HCT116 (cell line): Measurements from ENCODE around the gene C15orf39. TPM values are rescaled to one million over a fixed set of nuclear protein-coding genes. Genes with fewer than 3 reads are reported as not detected.
A peak's percentile ranks its signal among the peaks of the same experiment; 100 is the strongest.

ENCODE experiments used
- ATAC-seq: fragments of 200-7000 bp; cut with Tn5 transposase; 2 replicates; pipeline ENCODE4 v1.9.1; 2020; ENCODE audit warnings: mild to moderate bottlenecking, moderate library complexity
- BruUV-seq: library from RNA; stranded (reverse); fragments of 400-500 nt; replicated peaks from 2 replicates; lab custom pipeline; 2021; lab: Mats Ljungman, UMichigan
- CTCF ChIA-PET: fragments of 300-600 bp; sonication (Branson Sonifier 250); formaldehyde crosslinking; loops from one replicate; lab custom pipeline; 2021; ENCODE audit warnings: antibody characterized with exemption; lab: Charles Lee
- POLR2A ChIA-PET: fragments of 300-600, 350-600 bp; sonication (Branson Sonifier 250); formaldehyde crosslinking; loops from one replicate; lab custom pipeline; 2021; ENCODE audit warnings: antibody characterized with exemption; lab: Charles Lee
- RAD21 ChIA-PET, 2 experiments: fragments of 300-600 bp; sonication (Branson Sonifier 250); formaldehyde crosslinking; loops; one replicate each; lab custom pipeline; 2023; ENCODE audit warnings: low total read pairs in 2 of 2; ENCODE audit not compliant: uncharacterized antibody in 2 of 2, unreplicated experiment in 2 of 2, low non-redundant PET in 1 of 2; lab: Charles Lee
- DNase-seq: peaks from one replicate; pipeline ENCODE4 v3.0.0-alpha.2; 2010; ENCODE audit warnings: low read depth, low spot score
- H2AFZ ChIP-seq: fragments of 200-600 bp; shearing (Covaris generic), sonication (generic); 2 replicates; pipeline ENCODE4 v1.6.1; 2017; ENCODE audit warnings: low read depth, mixed run types, mixed read lengths, antibody characterized with exemption, low read length; ENCODE audit not compliant: poor library complexity, severe bottlenecking
- H3K27ac ChIP-seq: 2 replicates; pipeline ENCODE4 v1.5.1; 2012; ENCODE audit warnings: low read depth, low read length
- H3K27me3 ChIP-seq: fragments of 200-600 bp; sonication (generic); 2 replicates; pipeline ENCODE4 v1.6.1; 2016; ENCODE audit warnings: mixed run types, low read length, mixed read lengths; ENCODE audit not compliant: insufficient read depth
- H3K36me3 ChIP-seq, 2 experiments: fragments of 200-500 bp in 1 of 2; fragments of 200-600 bp in 1 of 2; sonication (Bioruptor generic) in 1 of 2; sonication (generic) in 1 of 2; 2 replicates each; pipeline versions ENCODE4 v1.5.1 to v1.6.1; 2014 to 2016; ENCODE audit warnings: low read length in 2 of 2, inconsistent platforms in 1 of 2, mixed read lengths in 1 of 2, mixed run types in 1 of 2; ENCODE audit not compliant: insufficient read depth in 2 of 2, control insufficient read depth in 1 of 2
- H3K4me1 ChIP-seq, 2 experiments: fragments of 200-600 bp in 1 of 2; sonication (generic) in 1 of 2; 2 replicates each; pipeline versions ENCODE4 v1.5.1 to v1.6.1; 2012 to 2017; ENCODE audit warnings: low read length in 2 of 2, inconsistent platforms in 1 of 2, mild to moderate bottlenecking in 1 of 2, mixed read lengths in 1 of 2, mixed run types in 1 of 2, moderate library complexity in 1 of 2; ENCODE audit not compliant: insufficient read depth in 2 of 2, control insufficient read depth in 1 of 2
- H3K4me2 ChIP-seq: fragments of 200-600 bp; sonication (generic); 2 replicates; pipeline ENCODE4 v1.6.1; 2017; ENCODE audit warnings: mixed run types, low read length, mixed read lengths
- H3K4me3 ChIP-seq, 2 experiments: fragments of 200-600 bp in 1 of 2; sonication (generic) in 1 of 2; replicated peaks in 1 of 2; 2 replicates each; pipeline ENCODE4 v1.5.1; 2011 to 2016; ENCODE audit warnings: low read length in 2 of 2, control low read depth in 1 of 2, low read depth in 1 of 2, mild to moderate bottlenecking in 1 of 2, mixed read lengths in 1 of 2, mixed run types in 1 of 2
- H3K79me2 ChIP-seq: fragments of 200-600 bp; sonication (generic); 2 replicates; pipeline ENCODE4 v1.6.1; 2017; ENCODE audit warnings: mild to moderate bottlenecking, mixed run types, low read length, moderate library complexity, mixed read lengths; ENCODE audit not compliant: insufficient read depth
- H3K9ac ChIP-seq: fragments of 200-600 bp; sonication (generic); 2 replicates; pipeline ENCODE4 v1.6.1; 2016; ENCODE audit warnings: low read length, mixed read lengths
- H3K9me2 ChIP-seq: fragments of 200-600 bp; sonication (generic), shearing (Covaris generic); 2 replicates; pipeline ENCODE4 v1.6.1; 2017; ENCODE audit warnings: mixed run types, mild to moderate bottlenecking, moderate library complexity; ENCODE audit not compliant: insufficient read depth
- H3K9me3 ChIP-seq, 2 experiments: fragments of 200-500 bp in 1 of 2; fragments of 200-600 bp in 1 of 2; sonication (Bioruptor generic) in 1 of 2; sonication (generic) in 1 of 2; 2 replicates each; pipeline ENCODE4 v1.6.1; 2014 to 2017; ENCODE audit warnings: low read length in 2 of 2, mixed read lengths in 2 of 2, inconsistent platforms in 1 of 2, low read depth in 1 of 2, mild to moderate bottlenecking in 1 of 2, mixed run types in 1 of 2, moderate library complexity in 1 of 2; ENCODE audit not compliant: control insufficient read depth in 1 of 2, insufficient read depth in 1 of 2
- H4K20me1 ChIP-seq: fragments of 200-600 bp; sonication (generic), shearing (Covaris generic); 2 replicates; pipeline ENCODE4 v1.6.1; 2017; ENCODE audit warnings: mixed run types, mild to moderate bottlenecking, moderate library complexity; ENCODE audit not compliant: insufficient read depth
- EZH2 ChIP-seq: fragments of 200-600 bp; sonication (generic); IDR thresholded peaks from 2 replicates; pipeline ENCODE4 v1.6.1; 2017; ENCODE audit warnings: antibody characterized with exemption, mixed run types
- POLR2A ChIP-seq: IDR thresholded peaks from 2 replicates; pipeline ENCODE4 v1.7.0; 2011; ENCODE audit warnings: borderline replicate concordance; ENCODE audit not compliant: insufficient read depth, insufficient read length; ENCODE audit errors: extremely low read depth
- POLR2AphosphoS5 ChIP-seq: IDR thresholded peaks from 2 replicates; pipeline ENCODE4 v1.6.1; 2011; ENCODE audit warnings: mild to moderate bottlenecking, low read depth, low read length, moderate library complexity
- SRF ChIP-seq: IDR thresholded peaks from 2 replicates; pipeline ENCODE4 v1.6.1; 2012; ENCODE audit warnings: low read depth
- TCF7L2 ChIP-seq: IDR thresholded peaks from 2 replicates; pipeline ENCODE4 v1.7.0; 2011; ENCODE audit warnings: borderline replicate concordance, inconsistent platforms; ENCODE audit not compliant: insufficient read depth, insufficient read length; ENCODE audit errors: extremely low read depth
- intact Hi-C: fragments of 100-400 bp; cut with micrococcal nuclease; formaldehyde crosslinking; loops from 2 replicates; pipeline ENCODE4 v1.10.0; 2022
- total RNA-seq: library from RNA; stranded (reverse); gene quantifications from one replicate; pipeline ENCODE4 v1.2.1, GENCODE V29; 2021; ENCODE audit not compliant: unreplicated experiment

The C15orf39 gene
- total RNA-seq, 1 experiment from 2014 or later = 29.3 TPM

DNA sequence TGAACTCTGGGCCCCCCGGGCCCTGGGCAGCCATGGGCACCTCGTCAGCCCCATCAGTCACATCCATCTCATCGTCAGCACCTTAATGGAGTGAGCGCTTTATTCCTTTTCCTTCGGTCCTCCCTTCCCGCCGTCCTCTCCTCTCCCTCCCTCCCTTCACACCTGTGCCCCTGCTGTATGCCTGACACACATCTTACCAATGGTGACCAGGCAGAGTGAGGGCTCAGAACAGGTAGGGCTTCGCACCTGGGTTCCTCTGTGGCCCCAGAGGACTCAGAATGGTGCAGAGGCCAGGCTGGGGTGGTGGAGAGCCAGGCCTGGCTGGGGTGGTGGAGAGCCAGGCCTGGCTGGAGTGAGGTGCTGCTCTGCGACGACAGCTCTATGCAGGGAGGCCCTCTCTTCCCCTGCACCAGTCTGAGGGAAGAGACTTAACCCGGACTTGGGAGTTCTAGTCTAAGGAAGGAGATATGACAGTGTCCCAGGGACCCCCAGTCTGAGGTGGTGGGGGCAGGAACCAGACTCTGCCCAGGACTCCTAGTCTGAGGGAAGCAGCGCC, 11.6 kb downstream of the C15orf39 start:
- peaks cover 26 to 48% of the 10 kb centered on the region in 2 experiments; a peak in 3 of 4 replicates for H3K36me3 ChIP-seq
- no peak overlapping the region for H3K27ac ChIP-seq
- peaks cover 42% of the 10 kb centered on the region for H3K79me2 ChIP-seq
- H3K4me2 ChIP-seq = no peak overlapping the region
- ChIA-PET RAD21 (interaction anchor here in 1 of 2 experiments (0.6 kb wide), 1 partner anchor 139 kb away, joined by 4 read pairs; no protein-coding TSS in a partner anchor), POLR2A (no interaction called here), CTCF (no interaction called here)
- H3K9ac ChIP-seq = no peak overlapping the region
- H3K9me3 ChIP-seq = no peaks in the 10 kb centered on the region
- no peak overlapping the region for H2AFZ ChIP-seq
- intact Hi-C loops = no loop called here
- TF ChIP-seq TCF7L2 (no peak), POLR2A (no peak), EZH2 (no peak)
- no TSS peak for BruUV-seq
- no peaks in the 10 kb centered on the region for H3K27me3 ChIP-seq
- no peaks in the 10 kb centered on the region for H3K4me1 ChIP-seq
- DNase-seq = no peak
- no peak overlapping the region for H3K4me3 ChIP-seq
- H3K9me2 ChIP-seq = no peaks in the 10 kb centered on the region
- H4K20me1 ChIP-seq = peaks cover 10% of the 10 kb centered on the region; the same call in 1 of the 2 replicates
- peak; percentile 28 for ATAC-seq

DNA sequence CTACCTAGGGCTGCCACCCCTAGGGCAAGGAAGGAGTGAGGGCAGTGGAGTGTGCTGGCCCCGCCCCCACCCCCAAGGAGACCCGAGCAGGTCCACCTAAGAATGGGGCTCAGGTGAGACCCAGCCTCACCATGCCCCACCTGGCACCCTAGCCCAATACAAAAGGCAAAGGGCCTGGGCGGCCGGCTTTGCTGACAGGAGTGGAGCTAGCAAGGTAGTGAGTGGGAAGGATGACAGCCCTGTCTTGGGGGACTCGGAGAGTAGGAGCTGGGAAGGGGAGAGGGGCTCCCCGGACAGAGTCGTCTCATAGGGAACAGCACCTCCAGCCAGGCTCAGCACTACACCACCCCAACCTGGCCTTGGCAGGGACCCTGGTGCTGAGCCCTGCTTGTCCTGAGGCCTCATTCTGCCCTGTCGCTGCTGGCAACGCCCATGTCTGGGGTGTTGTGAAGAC, 12.1 kb downstream of the C15orf39 start:
- no peak for DNase-seq
- POLR2A ChIA-PET = no interaction called here
- Histone ChIP-seq H3K4me3 (no peak overlapping the region), H3K27me3 (no peaks in the 10 kb centered on the region), H3K4me1 (no peaks in the 10 kb centered on the region), H3K4me2 (no peak overlapping the region), H3K9me3 (no peaks in the 10 kb centered on the region), H2AFZ (no peak overlapping the region), H4K20me1 (peaks cover 10% of the 10 kb centered on the region; the same call in 1 of the 2 replicates), H3K9ac (no peak overlapping the region), H3K9me2 (no peaks in the 10 kb centered on the region), H3K36me3 (peaks cover 26 to 43% of the 10 kb centered on the region in 2 experiments; a peak in 3 of 4 replicates), H3K27ac (no peak overlapping the region), H3K79me2 (peaks cover 37% of the 10 kb centered on the region)
- ATAC-seq = peak; percentile 31
- RAD21 ChIA-PET = no interaction called here
- CTCF ChIA-PET = no interaction called here
- intact Hi-C loops = no loop called here
- BruUV-seq = no TSS peak
- TF ChIP-seq POLR2AphosphoS5 = 0 out of 2 replicates have a peak, but pooled peaks have one; percentile 38
- TF ChIP-seq SRF = no peak
